ENCODE measurements around the gene AHDC1.

- TF ChIP-seq CTCF (IDR thresholded peaks at IDR 0.05) (no peak), POLR2A (IDR thresholded peaks at IDR 0.05) (no peak)
Measured at GRCh38 chr1:27602462-27603308, 1.3 kb downstream of the AHDC1 start.
